Muscle of back (tissue), 11 donors: Measurements from ENCODE around the gene HTR3B. TPM values are rescaled to one million over a fixed set of nuclear protein-coding genes. Genes with fewer than 3 reads are reported as not detected.
A peak's percentile ranks its signal among the peaks of the same experiment; 100 is the strongest.
"Not testable (repeated sequence)": the region's sequence is repeated elsewhere in the genome, so short reads cannot be mapped to it uniquely, and the experiment has no call there.

Experiments
- DNase-seq, 3 donors: peaks; one replicate each; pipeline versions ENCODE4 v3.0.0 to v3.0.0-alpha.2; 2013
- polyA plus RNA-seq, 10 donors: library from polyadenylated mRNA; unstranded; fragments of 120-200 nt; gene quantifications; one replicate each; pipeline ENCODE4 v1.2.1, GENCODE V29; 2013; ENCODE audit not compliant: insufficient read length in 10 of 10

Gene HTR3B
- polyA plus RNA-seq, 10 donors, result 0.07 to 0.16 (median 0.08) TPM; not detected in 5

DNA sequence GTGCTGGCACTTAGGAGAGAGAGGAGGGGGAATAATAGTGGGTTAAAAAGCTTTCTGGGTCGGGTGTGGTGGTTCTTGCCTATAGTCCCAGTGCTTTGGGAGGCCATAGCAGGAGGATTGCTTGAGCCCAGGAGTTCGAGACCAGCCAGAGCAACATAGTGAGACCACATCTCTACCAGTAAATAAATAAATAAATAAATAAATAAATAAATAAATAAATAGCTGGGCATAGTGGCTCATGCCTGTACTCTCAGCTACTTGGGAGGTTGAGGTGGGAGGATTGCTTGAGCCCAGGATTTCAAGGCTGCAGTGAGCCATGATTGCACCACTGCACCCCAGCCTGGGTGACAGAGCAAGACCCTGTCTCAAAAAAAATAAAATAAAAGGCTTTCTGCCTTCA lies 41.6 kb downstream of the HTR3B start:
- DNase-seq, result not testable (repeated sequence)

DNA sequence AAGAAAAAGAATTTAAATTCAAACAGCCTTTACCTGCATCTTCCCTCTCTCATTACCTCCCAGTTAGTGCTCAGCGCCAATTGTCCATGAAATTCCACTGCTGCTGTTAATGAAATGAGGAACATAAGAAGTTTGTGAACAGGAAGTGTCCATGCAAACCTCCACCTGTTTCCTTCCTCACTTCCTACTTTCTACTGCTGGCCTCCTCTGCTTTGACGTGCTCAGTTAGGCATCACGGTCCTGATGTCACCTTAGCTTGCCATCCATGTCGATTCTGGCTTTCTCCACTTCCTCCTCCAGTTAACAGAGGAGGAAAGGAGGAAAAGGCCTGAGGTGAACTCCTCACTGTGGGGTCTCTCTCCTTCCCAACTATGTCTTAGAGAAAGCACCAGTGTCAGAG lies 43.4 kb downstream of the HTR3B start:
- no peak for DNase-seq

DNA sequence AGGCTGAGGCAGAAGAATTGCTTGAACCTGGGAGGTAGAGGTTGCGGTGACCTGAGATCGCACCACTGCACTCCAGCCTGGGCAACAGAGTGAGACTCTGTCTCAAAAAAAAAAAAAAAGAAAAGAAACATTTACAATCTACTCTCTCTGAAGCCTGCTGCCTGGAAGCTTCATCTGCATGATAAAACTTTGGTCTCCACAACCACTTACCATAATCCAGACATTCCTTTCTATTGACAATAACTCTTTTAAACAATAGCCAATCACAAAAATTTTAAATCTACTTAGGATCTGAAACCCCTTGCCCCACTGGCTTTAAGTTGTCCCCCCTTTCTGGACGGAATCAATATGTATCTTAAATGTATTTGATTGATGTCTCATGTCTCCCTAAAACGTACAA lies 45.3 kb downstream of the HTR3B start:
- DNase-seq, result no peak

DNA sequence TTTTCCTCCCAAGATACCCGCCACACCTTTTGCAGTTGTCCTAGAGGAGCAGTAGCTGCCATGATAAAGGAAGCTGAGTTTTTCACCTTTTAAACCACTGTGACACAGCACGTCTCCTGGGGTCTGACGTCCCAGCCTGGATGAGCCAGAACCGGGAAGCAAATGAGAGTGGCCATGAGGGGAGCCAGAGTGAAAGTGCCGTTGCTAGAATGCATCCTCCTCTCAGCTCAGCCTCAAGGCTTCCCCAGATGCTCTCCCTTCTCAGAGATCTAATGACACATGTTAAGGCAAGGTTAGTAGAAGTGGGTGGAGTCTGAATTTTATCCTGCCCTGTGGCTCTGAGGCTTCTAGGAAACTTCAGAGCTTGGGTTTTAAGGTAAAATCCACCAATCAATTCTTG lies 46.9 kb downstream of the HTR3B start:
- no peak for DNase-seq

DNA sequence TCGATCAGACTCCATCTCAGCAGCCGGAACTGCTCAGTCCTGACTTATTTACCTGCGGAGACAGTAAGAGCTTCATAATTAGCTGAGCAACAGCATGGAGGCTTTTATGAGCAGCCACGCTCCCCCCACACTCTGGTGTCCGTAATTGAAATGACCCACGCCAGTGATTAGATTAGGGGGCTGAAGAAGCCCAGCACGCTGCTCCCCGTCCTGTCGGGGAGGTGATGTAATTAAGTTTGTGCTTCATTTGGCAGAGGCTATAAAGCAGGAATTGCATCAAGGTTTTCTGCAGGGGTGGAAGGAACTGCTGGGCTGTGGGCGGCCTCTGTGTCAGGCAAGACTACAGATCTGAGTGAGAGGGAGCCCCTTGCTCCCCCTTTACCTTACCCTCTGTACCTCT lies 47.5 kb downstream of the HTR3B start:
- no peak for DNase-seq

DNA sequence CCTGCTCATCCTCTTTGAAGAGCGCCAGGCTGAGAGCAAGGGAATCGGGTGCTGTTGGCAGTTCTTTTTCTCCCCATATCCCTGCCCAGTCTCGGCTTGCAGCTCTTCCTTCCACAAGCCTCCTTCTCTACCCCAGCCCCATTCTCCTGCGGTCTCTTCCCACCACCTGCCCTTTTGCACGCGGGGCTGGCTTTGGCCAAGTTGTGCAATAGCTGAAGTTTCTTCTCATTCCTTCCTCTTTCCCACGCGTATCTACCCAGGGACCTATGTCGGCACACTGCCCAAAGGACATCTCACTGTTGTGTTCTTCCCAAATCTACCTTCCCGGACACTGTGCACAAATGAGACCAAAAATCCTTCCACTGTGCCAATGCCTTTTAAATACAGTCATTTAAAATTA lies 48.0 kb downstream of the HTR3B start:
- DNase-seq, result peak in 1 of 3 donors; percentile 13

DNA sequence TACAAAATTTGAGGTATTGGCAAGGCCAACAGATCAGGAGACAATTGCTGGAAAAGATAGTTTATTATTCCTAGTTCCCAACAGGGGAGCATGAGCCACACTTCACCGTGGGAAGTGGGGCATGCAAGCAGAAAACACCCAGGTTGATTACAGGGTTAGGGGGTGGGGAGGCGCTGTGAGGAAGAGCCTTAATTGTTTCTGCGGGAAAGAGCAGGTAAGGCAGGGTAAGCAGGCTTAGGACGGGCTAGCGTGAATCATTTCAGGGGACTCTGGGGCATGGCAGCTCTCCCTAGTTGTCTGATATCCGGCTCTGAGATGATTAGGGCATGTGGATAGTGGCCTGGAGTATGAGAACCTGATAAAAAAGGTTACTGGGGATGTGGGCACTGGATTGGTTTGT lies 49.6 kb downstream of the HTR3B start:
- DNase-seq, result no peak

DNA sequence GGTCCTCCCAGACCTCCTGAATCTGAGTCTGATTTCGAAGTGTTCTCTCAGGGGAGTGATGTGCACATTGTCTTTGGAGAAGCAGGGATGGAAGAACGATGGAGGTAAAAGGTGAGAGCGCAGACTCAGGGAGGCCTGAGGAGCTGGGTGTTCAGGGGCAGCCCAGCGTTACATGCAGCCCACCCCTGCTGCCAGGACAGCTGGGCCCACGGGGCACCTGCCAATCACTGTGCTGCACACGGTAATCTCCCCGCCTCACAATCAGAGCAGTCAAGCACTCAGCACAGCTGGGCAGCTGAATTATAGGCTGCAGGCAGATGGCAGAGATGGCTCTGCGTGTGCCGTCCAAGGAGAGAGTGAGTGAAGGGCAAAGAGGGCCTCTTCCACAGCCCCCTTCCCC lies 52.4 kb downstream of the HTR3B start:
- no peak for DNase-seq

DNA sequence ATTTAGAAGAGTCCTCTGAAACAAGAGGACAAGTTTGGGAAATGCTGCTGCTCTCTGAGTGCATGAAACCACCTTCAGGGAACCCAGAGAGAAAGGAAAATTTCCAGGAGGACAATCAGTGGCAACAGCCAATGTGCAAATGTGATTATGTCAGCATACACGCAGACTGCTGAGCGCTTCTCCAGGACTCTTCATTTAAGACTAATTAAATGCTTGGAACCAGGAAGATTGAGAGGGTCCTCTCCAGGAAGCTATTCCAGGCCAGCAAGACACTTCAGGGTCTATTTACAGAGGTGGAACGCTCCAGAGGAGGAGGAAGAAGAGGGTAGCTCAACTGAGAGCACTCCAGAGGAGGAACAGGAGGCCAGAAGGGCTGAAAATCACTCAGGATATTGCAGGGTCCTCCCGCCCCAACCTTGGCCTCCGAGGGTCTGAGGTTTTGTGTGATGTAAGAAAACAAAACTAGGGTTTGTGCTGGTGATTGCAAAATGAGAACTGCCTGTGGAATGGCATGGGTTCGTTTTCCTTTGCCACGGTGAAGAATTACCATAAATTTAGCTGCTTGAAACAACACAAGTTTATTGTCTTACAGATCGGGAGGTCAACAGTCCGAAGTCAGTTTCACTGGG lies 56.2 kb downstream of the HTR3B start:
- no peak for DNase-seq

DNA sequence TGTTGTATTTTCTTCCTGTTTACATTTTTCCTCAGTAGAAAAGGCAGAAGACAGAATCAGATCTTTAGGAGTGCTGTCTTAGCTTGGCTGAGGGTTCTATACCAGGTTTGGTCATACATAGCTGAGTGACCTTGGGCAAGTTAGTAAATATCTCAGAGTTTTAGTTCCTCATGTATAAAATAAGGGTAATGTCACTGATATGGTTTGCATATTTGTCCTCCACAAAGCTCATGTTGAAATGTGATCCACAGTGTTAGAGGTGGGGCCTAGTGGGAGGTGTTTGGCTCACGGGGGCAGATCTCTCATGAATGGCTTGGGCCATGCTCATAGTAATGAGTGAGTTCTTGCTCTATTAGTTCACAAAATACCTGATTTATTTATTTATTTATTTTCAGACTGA lies 62.8 kb downstream of the HTR3B start:
- no peak for DNase-seq

DNA sequence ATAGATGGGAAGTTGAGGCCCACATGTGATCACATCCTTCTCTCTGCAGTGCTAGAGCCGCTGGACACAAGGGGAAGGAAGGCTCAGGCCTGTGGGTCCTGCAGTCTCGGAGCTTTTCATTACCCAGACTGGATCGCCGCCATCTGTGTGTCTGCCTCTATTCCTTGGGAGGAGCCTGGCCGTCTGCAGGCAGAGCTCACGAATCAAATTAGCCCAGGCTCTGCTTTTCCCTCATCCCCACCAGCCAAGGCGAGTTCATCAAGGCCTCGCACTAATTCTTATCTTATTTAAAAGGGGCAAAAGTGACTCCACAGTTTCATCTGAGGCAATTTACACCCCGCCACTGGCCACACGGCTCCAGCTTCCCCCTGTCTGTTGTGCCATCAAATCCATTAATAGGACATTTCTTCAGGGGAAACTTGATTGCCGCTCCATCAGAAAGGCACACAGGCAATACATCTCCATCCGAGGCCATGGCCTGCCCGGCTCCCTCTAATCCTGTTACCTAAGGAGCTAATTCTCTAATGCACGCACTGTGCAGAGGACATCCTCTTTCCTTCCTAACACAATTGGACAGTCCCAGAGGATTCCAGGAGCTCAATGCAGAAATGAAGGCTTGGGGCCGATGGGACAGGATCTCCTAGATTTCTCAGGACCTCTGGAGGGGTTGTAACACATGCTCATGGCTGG lies 67.1 kb downstream of the HTR3B start:
- peak in 1 of 3 donors; percentile 30 for DNase-seq

DNA sequence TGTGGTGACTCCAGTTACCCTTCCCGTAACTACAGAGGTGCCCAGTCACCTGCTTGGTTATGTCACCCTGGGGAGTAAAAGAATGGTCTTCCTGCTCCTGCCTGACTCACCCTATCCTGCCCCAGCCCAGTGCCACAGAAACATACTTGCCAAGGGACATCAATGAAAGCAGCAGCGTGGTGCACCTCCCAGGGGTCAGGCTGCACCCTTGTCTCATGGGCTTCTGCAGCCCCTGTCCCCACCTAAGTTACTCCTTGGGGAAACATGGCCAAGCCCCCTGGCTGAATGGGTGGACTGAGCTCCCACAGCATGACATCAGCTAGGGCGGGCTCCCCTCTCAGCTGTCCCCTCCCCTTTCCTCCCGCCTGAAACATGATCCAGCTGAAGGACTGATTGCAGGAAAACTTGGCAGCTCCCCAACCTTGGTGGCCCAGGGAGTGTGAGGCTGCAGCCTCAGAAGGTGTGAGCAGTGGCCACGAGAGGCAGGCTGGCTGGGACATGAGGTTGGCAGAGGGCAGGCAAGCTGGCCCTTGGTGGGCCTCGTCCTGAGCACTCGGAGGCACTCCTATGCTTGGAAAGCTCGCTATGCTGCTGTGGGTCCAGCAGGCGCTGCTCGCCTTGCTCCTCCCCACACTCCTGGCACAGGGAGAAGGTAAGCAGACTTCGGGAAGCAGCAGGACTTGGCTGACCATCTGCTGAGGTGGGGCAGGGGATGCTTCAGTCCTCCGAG lies 70.3 kb downstream of the HTR3B start, which contains the start of gene HTR3A:
TSS of gene HTR3A (plus strand) at position 368 of the 730 bp plus-strand sequence. CDS start at position 586, 218 bp downstream.
- peak; percentile 13 to 57 (median 36) for DNase-seq

DNA sequence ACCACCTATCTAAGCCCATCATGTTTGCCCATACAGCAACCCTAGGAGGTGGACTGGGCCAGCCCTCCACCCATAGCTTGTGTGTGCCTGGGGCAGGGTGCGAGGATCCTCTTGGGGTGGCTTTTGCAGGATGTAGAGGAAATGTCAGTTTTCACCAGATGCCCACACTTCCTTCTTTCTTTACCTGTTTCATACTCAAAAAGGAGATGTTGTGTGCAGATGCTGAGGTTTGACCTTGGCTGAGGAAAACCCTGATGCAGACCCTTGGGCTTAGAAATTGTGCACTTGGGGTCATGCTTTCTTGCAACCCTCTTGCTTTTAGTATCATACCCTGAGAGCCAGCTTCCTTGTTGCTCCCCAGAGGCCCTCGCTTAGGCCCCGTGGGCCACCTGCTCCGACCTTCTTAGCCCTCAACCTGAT lies 72.5 kb downstream of the HTR3B start:
- DNase-seq, result no peak

DNA sequence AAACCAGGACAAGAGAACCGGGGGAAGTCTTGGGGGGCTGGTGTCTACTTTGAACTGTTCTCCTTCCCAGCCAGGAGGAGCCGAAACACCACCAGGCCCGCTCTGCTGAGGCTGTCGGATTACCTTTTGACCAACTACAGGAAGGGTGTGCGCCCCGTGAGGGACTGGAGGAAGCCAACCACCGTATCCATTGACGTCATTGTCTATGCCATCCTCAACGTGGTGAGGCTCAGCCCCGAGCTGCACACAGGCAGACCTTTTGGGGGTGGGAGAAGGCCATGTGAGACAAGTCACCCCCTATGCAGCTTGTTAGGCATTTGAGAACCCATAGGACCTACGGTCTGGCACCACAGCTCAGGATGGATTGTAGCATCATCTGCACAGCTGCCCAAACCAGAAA lies 73.1 kb downstream of the HTR3B start:
- no peak for DNase-seq

DNA sequence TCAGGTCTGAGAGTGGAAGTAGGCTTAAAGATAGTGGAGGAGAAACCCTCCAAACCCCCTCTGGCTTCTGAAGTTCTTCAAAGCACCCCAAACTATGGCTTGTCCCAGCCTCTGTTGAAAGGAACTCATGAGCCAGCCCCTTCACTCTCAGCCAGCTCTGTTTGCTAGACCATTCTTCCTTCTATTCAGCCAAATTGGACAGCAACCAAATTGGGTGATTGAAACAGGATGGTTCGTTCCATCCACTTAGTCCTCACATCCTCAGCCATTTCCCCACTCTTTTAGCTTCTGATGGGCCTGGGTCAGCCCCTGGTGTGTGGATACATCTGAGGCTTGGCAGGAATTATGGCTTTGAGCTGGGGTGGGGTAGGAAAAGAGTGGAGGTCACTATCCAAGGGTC lies 74.8 kb downstream of the HTR3B start:
- no peak for DNase-seq

DNA sequence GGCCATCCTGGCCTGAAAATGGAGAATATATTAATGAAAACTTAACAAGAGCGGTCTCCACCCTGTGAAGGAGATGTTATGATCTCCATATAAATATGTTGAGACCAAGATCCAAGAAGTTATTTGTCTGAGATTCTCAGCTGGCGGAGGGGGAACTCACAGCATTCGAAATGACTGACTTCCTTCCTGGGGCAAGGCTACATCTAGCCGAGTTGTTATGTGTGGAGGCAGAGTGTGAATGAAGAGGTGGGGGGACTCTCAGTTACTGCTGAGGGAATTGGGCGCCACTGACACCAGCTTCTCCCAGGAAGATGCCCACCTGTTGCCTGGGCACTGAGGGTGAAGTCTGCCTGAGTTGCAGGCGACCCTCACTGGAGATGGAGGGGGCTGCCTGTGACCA lies 76.2 kb downstream of the HTR3B start:
- DNase-seq, result no peak

DNA sequence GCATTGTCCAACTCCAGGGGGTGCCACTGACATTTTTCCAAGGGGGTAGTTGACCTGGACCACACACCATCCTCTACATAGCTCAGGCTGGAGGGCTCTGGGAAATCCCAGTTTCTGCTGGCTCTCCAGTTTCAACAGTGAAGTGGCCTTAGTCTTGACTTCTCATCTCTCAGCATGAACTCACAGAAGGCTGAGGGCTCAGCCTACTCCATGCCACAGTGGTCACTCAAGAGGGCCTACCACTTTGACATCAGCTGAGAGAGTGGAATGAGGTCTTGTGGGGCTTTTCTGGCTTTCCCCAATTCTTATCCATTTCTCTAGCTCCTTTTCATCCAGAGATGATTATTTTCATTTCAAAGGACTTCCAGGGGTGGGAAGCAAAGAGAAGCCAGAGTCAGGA lies 77.7 kb downstream of the HTR3B start:
- DNase-seq, result no peak

DNA sequence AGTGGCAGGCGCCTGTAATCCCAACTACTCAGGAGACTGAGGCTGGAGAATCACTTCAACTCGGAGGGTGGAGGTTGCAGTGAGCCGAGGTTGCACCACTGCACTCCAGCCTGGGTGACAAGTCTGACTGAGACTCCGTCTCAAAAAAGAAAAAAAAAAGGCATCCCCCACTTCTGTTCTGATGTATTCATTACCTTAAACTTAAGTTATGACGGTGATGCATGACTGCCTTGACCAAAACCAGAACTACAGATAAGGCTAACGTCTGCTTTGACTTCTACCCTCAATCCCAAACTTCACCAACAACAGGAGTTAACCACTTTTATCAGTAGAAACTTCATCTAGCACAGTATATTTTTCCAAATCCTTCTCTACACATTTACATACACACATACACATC lies 80.2 kb downstream of the HTR3B start:
- DNase-seq, result no peak

DNA sequence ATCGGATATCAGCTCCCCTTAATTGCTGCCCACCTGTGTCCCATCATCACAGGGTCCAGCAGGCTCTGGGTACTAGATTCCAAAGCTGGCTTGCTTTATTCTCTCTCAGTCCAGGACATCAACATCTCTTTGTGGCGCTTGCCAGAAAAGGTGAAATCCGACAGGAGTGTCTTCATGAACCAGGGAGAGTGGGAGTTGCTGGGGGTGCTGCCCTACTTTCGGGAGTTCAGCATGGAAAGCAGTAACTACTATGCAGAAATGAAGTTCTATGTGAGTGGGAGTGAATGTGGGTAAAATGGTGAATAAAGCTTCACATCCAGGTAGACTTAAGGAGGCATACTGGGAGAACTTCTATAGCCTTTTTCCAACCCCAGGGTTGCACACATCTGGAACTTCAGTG lies 81.3 kb downstream of the HTR3B start:
- DNase-seq, result no peak

DNA sequence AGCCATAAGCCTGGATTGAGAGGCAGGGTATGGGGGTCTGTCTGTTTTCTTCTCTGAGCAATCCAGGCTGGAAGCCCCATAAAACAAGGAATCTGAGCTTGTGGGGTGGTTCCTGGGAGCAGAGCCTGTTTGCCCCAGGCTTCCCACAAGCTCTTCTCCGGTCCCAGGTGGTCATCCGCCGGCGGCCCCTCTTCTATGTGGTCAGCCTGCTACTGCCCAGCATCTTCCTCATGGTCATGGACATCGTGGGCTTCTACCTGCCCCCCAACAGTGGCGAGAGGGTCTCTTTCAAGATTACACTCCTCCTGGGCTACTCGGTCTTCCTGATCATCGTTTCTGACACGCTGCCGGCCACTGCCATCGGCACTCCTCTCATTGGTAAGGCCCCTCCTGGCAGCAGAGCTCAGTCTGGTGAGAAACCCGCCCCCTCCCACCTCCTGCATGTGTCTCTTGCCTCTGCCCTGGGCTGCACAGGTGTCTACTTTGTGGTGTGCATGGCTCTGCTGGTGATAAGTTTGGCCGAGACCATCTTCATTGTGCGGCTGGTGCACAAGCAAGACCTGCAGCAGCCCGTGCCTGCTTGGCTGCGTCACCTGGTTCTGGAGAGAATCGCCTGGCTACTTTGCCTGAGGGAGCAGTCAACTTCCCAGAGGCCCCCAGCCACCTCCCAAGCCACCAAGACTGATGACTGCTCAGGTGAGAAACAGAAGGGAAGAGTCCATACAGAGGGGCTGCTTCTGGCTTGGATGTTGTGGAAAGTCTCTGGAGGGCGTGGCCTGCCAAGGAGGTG lies 82.0 kb downstream of the HTR3B start:
- DNase-seq, result no peak

DNA sequence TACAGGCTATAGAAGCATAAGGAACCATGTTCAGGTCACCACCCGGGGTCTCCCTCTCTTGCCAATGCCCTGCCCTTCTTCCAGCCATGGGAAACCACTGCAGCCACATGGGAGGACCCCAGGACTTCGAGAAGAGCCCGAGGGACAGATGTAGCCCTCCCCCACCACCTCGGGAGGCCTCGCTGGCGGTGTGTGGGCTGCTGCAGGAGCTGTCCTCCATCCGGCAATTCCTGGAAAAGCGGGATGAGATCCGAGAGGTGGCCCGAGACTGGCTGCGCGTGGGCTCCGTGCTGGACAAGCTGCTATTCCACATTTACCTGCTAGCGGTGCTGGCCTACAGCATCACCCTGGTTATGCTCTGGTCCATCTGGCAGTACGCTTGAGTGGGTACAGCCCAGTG lies 84.8 kb downstream of the HTR3B start:
- no peak for DNase-seq

DNA sequence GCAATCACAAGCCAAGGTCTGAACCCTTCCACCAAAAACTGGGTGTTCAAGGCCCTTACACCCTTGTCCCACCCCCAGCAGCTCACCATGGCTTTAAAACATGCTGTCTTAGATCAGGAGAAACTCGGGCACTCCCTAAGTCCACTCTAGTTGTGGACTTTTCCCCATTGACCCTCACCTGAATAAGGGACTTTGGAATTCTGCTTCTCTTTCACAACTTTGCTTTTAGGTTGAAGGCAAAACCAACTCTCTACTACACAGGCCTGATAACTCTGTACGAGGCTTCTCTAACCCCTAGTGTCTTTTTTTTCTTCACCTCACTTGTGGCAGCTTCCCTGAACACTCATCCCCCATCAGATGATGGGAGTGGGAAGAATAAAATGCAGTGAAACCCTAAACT lies 85.3 kb downstream of the HTR3B start:
- DNase-seq, result no peak
